ENCODE measurements around the gene ARHGAP4.

GRCh38 chrX:153973127-153974002 is 47.3 kb upstream of the ARHGAP4 start:
- TF ChIP-seq CTCF (IDR thresholded peaks at IDR 0.05; ENCODE audit: poor library complexity) (no peak), EZH2phosphoT487 (IDR thresholded peaks at IDR 0.05; ENCODE audit: low read depth, severe bottlenecking, unreplicated experiment) (no peak)
